Activated naive CD4-positive, alpha-beta T cell treated with anti-CD3 and anti-CD28 coated beads, Interleukin-2, amount 10 ng/mL, durations not matched to agents 7 days and 5 days (primary cell): ENCODE measurements around the gene MYBPC3.
"Not testable (repeated sequence)": the region's sequence is repeated elsewhere in the genome, so short reads cannot be mapped to it uniquely, and the experiment has no call there.

Experiments
- CTCF ChIA-PET: fragments of 350-600 bp; sonication (Branson Sonifier 250); formaldehyde crosslinking; loops from one replicate; lab custom pipeline; 2021; ENCODE audit warnings: antibody characterized with exemption; lab: Charles Lee
- DNase-seq: peaks from one replicate; pipeline ENCODE4 v3.0.0-alpha.2; 2020
- H3K27ac Mint-ChIP-seq: one replicate; pipeline ENCODE4 v1.8.0; 2021; ENCODE audit warnings: mild to moderate bottlenecking, moderate library complexity, mixed read lengths
- H3K27me3 Mint-ChIP-seq: one replicate; pipeline ENCODE4 v1.8.0; 2021; ENCODE audit warnings: mild to moderate bottlenecking, mixed read lengths
- H3K36me3 Mint-ChIP-seq: one replicate; pipeline ENCODE4 v1.8.0; 2021; ENCODE audit warnings: mixed read lengths
- H3K4me1 Mint-ChIP-seq: one replicate; pipeline ENCODE4 v1.8.0; 2021; ENCODE audit warnings: mixed read lengths
- H3K4me3 Mint-ChIP-seq: one replicate; pipeline ENCODE4 v1.8.0; 2021; ENCODE audit warnings: mild to moderate bottlenecking, moderate library complexity, mixed read lengths
- H3K9me3 Mint-ChIP-seq: one replicate; pipeline ENCODE4 v1.8.0; 2021; ENCODE audit warnings: mixed read lengths

The MYBPC3 gene

DNA sequence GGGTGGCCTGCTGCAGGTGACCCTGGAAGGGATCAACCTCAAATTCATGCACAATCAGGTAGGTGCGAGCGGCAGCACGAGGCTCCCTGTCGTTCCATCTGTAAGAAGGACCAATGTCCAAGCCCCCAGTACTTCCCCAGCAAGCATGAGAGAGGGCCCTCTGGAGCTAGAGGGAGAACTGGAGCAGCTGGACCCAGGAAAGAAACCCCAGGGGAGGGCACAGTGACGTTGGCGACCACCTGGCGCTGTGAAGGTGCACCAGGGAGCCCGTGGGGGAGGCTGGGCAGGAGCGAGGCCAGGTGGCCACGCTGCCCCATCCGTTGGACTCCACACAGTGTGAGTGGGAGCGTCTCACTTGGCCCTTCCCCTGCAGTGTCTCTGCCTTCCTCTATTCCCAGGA lies 28.0 kb downstream of the MYBPC3 start:
- Mint-ChIP-seq H3K36me3 (peaks cover 42% of the 10 kb centered on the region), H3K27ac (no peak overlapping the region), H3K4me1 (no peaks in the 10 kb centered on the region), H3K4me3 (no peak overlapping the region), H3K27me3 (no peaks in the 10 kb centered on the region), H3K9me3 (no peaks in the 10 kb centered on the region)
- CTCF ChIA-PET: interaction anchor here (1.1 kb wide), 1 partner anchor 16 kb away, joined by 3 read pairs; no protein-coding TSS in a partner anchor
- no peak for DNase-seq

DNA sequence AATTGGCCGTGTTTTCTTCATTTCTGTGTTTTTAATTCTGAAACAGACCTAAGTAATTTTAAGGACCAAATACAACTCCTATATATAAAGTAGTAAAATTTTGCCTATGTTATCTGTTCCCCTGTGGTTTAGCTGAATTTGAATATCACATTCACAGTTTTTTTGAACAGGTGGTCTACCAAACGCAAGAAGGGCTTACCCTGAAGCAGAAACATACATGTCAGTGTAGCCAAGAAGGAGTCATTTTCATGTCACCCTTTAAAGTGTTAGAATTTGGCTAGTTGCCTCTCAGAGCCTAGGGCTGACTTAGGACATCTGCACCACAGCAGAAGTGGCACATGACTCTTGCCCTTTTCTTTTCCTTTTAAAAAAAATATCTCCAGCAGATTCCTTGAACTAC lies 34.3 kb downstream of the MYBPC3 start:
- peaks cover 39% of the 10 kb centered on the region for H3K36me3 Mint-ChIP-seq
- DNase-seq: no peak
- H3K9me3 Mint-ChIP-seq: no peaks in the 10 kb centered on the region
- H3K27ac Mint-ChIP-seq: no peak overlapping the region
- CTCF ChIA-PET: no interaction called here
- H3K4me3 Mint-ChIP-seq: no peak overlapping the region
- H3K4me1 Mint-ChIP-seq: peaks cover 6% of the 10 kb centered on the region
- H3K27me3 Mint-ChIP-seq: no peaks in the 10 kb centered on the region

DNA sequence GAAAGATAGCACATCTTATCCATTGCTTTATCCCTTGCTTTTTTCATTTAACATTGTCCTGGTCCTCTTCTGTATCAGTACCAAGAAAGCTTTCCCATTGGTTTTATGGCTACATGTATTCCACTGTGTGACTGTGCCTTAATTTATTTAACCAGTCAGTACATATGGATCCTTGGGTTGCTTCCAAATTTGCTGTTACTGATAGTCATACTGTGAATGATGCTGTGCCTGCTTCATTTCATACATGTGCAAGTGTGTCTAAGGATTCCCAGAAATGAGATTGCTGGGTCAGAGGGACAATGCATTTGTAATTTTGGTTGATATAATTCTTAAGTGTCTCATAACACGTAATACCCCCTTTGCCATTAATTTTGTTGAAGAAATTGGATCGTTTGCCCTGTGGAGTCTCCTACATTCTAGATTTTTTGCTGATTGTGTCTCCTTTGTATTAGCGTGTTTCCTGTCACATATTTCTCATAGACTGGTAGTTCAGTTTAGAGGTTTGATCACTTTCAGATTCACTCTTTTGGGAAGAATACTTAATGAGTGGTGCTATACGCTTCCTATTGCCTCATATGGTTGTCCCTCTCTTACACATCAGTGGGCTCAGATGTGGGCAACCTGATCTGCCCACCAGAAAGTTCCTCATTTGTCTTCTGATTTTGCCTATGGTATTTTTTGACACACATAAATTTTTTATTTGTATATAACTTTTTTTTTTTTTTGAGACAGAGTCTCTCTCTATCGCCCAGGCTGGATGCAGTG lies 35.3 kb downstream of the MYBPC3 start:
- Mint-ChIP-seq H3K36me3 (peaks cover 42% of the 10 kb centered on the region), H3K4me1 (peaks cover 6% of the 10 kb centered on the region), H3K9me3 (no peaks in the 10 kb centered on the region), H3K4me3 (no peak overlapping the region), H3K27ac (peak overlapping the region; percentile 8), H3K27me3 (no peaks in the 10 kb centered on the region)
- CTCF ChIA-PET: no interaction called here
- no peak for DNase-seq

DNA sequence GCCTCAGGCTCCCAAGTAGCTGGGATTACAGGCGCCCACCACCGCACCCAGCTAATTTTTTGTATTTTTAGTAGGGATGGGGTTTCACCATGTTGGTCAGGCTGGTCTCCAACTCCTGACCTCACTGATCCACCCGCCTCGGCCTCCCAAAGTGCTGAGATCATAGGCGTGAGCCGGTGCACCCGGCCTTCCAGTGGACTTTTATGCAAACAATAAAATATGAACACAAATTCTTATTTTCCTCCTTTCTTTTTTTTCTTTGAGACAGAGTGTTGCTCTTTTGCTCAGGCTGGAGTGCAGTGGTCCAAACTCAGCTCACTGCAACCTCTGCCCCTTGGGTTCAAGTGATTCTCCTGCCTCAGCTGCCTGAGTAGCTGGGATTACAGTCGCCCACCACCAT lies 36.0 kb downstream of the MYBPC3 start:
- H3K36me3 Mint-ChIP-seq: peaks cover 39% of the 10 kb centered on the region
- CTCF ChIA-PET, H3K4me3 Mint-ChIP-seq, DNase-seq, H3K27ac Mint-ChIP-seq, H3K27me3 Mint-ChIP-seq, H3K9me3 Mint-ChIP-seq, H3K4me1 Mint-ChIP-seq: not testable (repeated sequence)

DNA sequence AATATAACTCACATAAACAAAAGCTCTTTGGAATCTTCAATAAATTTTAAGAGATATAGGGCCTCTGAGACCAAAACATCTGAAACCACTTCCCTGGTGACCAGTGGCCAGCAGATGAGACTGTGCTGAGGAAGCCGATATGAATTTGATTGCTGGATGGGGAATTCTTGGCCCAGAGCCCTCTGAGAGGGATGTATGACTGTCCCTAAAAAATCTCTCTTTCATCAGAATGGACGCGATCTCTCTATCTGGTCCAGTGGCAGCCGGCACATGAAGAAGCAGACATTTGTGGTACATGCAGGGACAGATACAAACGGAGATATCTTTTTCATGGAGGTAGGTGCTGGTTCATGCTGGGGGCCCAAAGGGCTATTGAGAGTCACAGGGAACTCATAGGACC lies 37.5 kb downstream of the MYBPC3 start:
- CTCF ChIA-PET: no interaction called here
- no peak for DNase-seq
- no peak overlapping the region for H3K4me3 Mint-ChIP-seq
- no peak overlapping the region for H3K27ac Mint-ChIP-seq
- H3K27me3 Mint-ChIP-seq: no peaks in the 10 kb centered on the region
- H3K4me1 Mint-ChIP-seq: peaks cover 6% of the 10 kb centered on the region
- H3K36me3 Mint-ChIP-seq: peaks cover 42% of the 10 kb centered on the region
- H3K9me3 Mint-ChIP-seq: no peaks in the 10 kb centered on the region

DNA sequence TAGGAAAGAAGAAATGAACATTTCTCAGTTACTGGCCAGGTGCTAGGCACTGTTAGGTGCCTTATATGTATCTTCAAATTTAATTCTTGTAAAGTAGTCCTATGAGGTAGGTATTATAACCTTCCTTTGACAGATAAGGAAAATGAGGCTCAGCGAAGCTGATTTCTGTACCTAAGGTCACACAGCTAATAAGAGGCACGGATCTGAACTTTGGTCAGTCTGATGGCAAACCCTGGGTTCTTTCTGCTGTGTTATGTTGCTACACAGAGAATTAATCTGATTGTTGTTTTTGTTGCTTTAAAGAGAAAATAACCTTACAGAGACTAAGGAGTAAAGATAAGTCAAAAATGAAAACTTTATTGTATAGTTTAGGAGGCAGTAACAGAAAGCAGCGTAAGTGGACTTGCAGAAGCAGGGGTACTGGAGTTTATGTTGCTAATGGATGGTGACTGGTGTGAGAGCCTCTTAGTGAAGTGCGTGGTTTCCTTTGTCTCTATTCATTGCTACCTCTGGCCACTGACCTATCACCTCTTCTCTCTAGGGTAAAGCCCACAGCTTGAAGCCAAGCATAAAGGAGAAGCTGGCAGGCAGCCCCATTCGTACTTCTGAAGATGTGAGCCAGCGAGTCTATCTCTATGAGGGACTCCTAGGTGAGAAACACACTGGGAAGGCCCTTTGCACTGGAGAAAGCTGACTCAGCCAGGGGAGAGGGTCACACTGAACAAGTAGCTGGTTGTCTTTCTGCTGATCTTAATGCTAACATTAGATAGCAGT lies 44.3 kb downstream of the MYBPC3 start:
- CTCF ChIA-PET: interaction anchor here (1.6 kb wide), 1 partner anchor 16 kb away, joined by 3 read pairs; no protein-coding TSS in a partner anchor
- H3K27ac Mint-ChIP-seq: no peak overlapping the region
- H3K4me3 Mint-ChIP-seq: no peak overlapping the region
- DNase-seq: no peak
- H3K9me3 Mint-ChIP-seq: peaks cover 2% of the 10 kb centered on the region
- no peaks in the 10 kb centered on the region for H3K4me1 Mint-ChIP-seq
- H3K27me3 Mint-ChIP-seq: no peaks in the 10 kb centered on the region
- H3K36me3 Mint-ChIP-seq: peaks cover 53% of the 10 kb centered on the region

DNA sequence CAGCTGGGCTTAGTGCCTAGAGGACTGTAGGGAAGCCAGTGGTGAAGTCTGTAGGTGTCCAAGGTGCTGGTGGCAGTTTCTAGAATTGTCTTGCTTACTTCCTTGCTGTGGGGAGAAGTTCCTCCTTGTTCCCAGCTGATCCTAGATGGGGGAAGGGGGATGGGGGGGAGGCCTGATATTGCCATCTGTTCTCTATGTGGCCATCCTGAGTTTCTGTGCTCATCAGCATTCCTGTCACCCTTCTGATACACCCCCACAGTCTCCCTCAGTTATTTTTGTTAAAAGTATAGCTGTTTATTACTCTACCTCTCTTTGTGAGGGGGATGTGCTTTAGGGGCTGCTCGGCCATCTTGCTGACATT lies 46.0 kb downstream of the MYBPC3 start:
- Mint-ChIP-seq H3K9me3 (peaks cover 11% of the 10 kb centered on the region), H3K27me3 (no peaks in the 10 kb centered on the region), H3K36me3 (peaks cover 60% of the 10 kb centered on the region), H3K27ac (no peak overlapping the region), H3K4me1 (peaks cover 5% of the 10 kb centered on the region), H3K4me3 (no peak overlapping the region)
- no peak for DNase-seq
- CTCF ChIA-PET: interaction anchor here (0.7 to 1.2 kb wide), 3 partner anchors 16 to 106 kb away, joined by 3 read pairs; no protein-coding TSS in a partner anchor

DNA sequence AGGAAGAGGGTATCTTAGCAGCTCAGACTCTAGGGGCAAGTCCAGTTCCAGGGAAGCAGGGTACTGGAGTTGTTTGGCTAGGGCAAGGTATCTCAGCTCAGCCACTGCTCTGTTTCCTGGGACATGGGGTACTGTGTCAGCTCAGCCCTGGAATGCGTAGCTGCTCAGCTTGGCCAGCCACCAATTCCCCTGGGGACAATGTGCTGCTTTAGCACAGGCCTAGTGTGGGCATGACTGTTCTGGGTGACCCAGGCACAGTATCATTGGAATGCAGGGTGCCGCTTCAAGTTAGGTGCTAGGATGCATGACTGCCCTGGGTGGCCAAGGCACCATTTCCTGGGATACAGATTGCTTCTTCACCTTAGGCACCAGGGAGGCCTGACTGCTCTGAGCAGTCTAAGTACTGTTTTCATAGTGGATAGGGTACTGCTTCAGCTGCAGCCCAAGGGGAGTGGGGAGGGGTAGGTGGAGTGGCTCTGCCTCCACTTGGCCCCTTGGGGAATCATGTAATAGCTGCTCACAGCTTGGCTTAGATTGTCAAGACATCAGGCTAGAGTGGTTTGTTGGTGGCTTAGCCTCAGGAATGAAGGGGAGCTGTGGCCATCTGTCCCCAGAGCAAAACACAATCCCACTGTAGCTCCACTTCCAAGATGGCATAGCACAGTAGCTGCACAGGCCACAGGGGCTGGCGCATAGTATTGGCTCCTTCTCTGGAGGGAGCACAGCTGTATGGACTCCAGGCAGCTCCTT lies 46.6 kb downstream of the MYBPC3 start:
- CTCF ChIA-PET: interaction anchor here (0.5 to 1.2 kb wide), 4 partner anchors 16 to 143 kb away, joined by 3 read pairs; no protein-coding TSS in a partner anchor
- no peak overlapping the region for H3K27ac Mint-ChIP-seq
- H3K9me3 Mint-ChIP-seq: peaks cover 12% of the 10 kb centered on the region
- no peaks in the 10 kb centered on the region for H3K27me3 Mint-ChIP-seq
- no peak overlapping the region for H3K4me3 Mint-ChIP-seq
- peaks cover 7% of the 10 kb centered on the region for H3K4me1 Mint-ChIP-seq
- no peak for DNase-seq
- peaks cover 59% of the 10 kb centered on the region for H3K36me3 Mint-ChIP-seq

DNA sequence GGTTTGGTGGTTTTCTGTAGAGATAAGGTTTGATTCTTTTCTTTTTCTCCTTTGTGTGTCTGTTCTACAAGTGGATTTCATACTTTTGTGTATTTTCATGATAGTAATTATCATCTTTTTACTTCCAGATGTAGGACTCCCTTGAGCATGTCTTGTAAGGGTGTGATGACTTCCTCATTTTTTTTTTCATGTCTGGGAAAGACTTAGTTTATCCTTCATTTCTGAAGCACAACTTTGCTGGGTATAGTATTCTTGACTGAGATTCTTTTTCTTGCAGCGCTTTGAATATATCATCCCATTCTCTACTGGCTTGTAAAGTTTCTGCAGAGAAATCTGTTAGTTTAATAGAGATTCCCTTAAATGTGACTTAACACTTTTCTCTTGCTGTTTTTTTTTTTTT lies 49.6 kb downstream of the MYBPC3 start:
- Mint-ChIP-seq H3K4me1 (peaks cover 7% of the 10 kb centered on the region), H3K36me3 (peaks cover 71% of the 10 kb centered on the region), H3K27ac (no peak overlapping the region), H3K27me3 (no peaks in the 10 kb centered on the region), H3K9me3 (peaks cover 12% of the 10 kb centered on the region), H3K4me3 (no peak overlapping the region)
- DNase-seq: no peak
- CTCF ChIA-PET: no interaction called here

DNA sequence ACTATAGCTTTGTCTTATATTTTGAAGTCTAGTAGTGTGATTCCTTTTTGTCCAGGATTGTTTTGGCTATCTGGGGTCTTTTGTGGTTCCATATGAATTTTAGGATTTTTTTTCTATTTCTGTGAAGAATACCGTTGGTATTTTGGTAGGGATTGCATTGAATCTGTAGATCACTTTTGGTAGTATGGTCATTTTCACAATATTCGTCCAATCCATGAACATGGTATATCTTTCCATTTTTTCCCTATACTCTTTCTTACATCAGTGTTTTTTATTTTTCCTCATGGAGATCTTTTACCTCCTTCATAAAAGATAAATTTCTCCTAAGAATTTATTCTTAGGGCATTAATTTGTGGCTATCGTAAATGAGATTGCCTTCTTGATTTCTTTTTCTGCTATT lies 53.4 kb downstream of the MYBPC3 start:
- no peak for DNase-seq
- no peaks in the 10 kb centered on the region for H3K27me3 Mint-ChIP-seq
- H3K4me1 Mint-ChIP-seq: peaks cover 7% of the 10 kb centered on the region
- H3K4me3 Mint-ChIP-seq: no peak overlapping the region
- H3K9me3 Mint-ChIP-seq: peaks cover 12% of the 10 kb centered on the region
- H3K27ac Mint-ChIP-seq: no peak overlapping the region
- peaks cover 79% of the 10 kb centered on the region for H3K36me3 Mint-ChIP-seq
- CTCF ChIA-PET: no interaction called here

DNA sequence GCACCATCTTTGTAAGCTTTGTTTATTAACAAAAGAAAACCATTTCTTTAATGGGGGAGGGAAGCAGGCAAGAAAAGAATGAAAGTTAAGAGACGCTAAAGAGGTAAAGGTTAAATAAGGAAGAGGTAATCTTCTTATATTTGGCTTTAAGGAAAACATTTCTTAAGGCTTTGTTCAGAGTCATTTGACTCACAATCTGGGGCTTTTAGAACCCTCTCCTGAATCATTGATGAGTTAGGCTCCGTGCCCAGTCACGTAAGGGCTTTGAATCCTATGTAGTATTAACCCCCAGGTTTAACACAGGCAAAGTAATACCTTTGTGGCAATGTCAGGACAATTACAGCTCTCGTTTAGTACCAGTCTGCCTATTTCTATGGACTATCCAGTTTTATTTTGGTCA lies 56.5 kb downstream of the MYBPC3 start:
- H3K4me3 Mint-ChIP-seq: no peak overlapping the region
- H3K4me1 Mint-ChIP-seq: no peaks in the 10 kb centered on the region
- CTCF ChIA-PET: no interaction called here
- H3K36me3 Mint-ChIP-seq: peaks cover 77% of the 10 kb centered on the region
- no peak overlapping the region for H3K27ac Mint-ChIP-seq
- H3K27me3 Mint-ChIP-seq: no peaks in the 10 kb centered on the region
- no peak for DNase-seq
- H3K9me3 Mint-ChIP-seq: no peaks in the 10 kb centered on the region

DNA sequence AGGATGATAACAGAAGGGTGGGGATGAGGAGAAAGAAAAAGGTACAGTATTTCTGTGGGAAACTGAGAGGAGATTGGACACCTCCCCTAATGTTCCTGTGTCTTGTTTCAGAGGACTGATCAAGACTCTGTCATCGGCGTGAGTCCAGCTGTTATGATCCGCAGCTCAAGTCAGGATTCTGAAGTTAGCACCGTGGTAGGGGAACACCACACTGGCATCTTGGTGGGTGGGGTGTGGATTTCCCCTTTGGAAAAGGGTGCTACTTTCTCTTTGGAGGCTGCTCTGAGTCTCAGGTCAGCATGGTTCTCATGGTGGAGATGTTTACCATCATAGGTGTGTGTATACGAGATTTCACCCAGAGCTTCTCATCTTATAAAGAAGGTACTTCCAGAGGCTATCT lies 57.1 kb downstream of the MYBPC3 start:
- H3K27me3 Mint-ChIP-seq: no peaks in the 10 kb centered on the region

DNA sequence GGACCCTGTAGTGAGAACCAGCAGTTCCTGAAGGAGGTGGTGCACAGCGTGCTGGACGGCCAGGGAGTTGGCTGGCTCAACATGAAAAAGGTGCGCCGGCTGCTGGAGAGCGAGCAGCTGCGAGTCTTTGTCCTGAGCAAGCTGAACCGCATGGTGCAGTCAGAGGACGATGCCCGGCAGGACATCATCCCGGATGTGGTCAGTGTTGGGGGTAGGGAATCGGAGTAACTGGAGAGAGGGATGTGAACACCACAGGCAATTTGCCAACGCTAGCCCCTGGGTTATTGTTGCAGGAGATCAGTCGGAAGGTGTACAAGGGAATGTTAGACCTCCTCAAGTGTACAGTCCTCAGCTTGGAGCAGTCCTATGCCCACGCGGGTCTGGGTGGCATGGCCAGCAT lies 62.6 kb downstream of the MYBPC3 start:
- no peak for DNase-seq
- CTCF ChIA-PET: no interaction called here
- no peak overlapping the region for H3K4me3 Mint-ChIP-seq
- H3K27me3 Mint-ChIP-seq: no peaks in the 10 kb centered on the region
- H3K27ac Mint-ChIP-seq: no peak overlapping the region
- H3K9me3 Mint-ChIP-seq: no peaks in the 10 kb centered on the region
- no peaks in the 10 kb centered on the region for H3K4me1 Mint-ChIP-seq
- H3K36me3 Mint-ChIP-seq: peaks cover 79% of the 10 kb centered on the region

More for the DNA sequence above, 57.1 kb downstream of the MYBPC3 start:
- Mint-ChIP-seq H3K27ac (no peak overlapping the region), H3K36me3 (peaks cover 78% of the 10 kb centered on the region), H3K4me1 (no peaks in the 10 kb centered on the region), H3K9me3 (no peaks in the 10 kb centered on the region), H3K4me3 (no peak overlapping the region)
- DNase-seq: no peak
- CTCF ChIA-PET: no interaction called here

DNA sequence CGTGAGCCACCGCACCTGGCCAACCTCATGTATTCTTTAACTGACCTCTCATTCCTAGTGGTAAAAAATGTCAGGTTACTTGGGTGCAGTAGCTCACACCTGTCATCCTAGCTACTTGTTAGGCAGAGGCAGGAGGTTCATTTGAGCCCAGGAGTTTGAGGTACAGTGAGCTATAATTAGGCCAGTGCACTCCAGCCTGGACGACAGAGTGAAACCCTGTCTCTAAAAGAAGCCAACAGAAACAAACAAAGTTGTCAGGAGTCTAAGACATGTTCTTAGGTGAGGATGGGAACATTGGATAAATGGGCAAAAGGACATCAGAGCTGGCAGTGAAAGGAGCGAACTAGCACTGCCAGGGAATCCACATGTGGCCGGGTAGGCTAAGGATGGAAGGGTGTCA lies 64.4 kb downstream of the MYBPC3 start:
- Mint-ChIP-seq H3K4me1 (no peaks in the 10 kb centered on the region), H3K4me3 (no peak overlapping the region), H3K36me3 (peaks cover 84% of the 10 kb centered on the region), H3K27me3 (no peaks in the 10 kb centered on the region), H3K27ac (no peak overlapping the region), H3K9me3 (no peaks in the 10 kb centered on the region)
- CTCF ChIA-PET: interaction anchor here (1.2 kb wide), 1 partner anchor 29 kb away, joined by 4 read pairs; no protein-coding TSS in a partner anchor
- DNase-seq: no peak
